Limb (tissue), 2 donors: Measurements from ENCODE around the gene NR5A2.

Experiments
- DNase-seq, 2 donors: peaks; one replicate each; pipeline ENCODE4 v3.0.0-alpha.2; 2016; ENCODE audit errors: extremely low spot score in 2 of 2

The NR5A2 gene

DNA sequence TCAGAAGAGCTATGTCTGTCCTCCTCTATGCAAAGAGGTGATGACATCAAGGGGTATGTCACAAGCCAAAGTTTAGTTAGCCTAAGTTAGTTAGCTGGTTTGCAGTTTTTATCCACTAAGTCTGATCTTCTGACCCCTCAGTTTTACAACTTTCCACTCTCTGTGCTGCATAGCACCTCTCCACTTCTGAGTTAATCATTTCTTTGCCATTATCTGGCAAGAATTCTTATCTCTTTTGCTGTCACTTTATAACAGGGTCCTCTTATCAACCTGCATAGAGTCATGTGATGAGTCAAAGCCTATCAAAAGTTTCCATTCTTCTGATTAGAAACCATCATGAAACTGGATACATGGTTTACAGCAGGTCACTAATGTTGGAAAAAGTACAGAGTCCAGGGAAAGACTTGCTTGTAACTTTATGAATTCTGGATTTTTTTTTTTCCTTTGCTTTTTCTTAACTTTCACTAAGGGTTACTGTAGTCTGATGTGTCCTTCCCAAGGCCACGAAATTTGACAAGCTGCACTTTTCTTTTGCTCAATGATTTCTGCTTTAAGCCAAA is at the start of gene NR5A2:
TSS of gene NR5A2 (plus strand) at position 447 of the 560 bp plus-strand sequence. CDS start 138 bp downstream, outside the sequence.
- no peak for DNase-seq

DNA sequence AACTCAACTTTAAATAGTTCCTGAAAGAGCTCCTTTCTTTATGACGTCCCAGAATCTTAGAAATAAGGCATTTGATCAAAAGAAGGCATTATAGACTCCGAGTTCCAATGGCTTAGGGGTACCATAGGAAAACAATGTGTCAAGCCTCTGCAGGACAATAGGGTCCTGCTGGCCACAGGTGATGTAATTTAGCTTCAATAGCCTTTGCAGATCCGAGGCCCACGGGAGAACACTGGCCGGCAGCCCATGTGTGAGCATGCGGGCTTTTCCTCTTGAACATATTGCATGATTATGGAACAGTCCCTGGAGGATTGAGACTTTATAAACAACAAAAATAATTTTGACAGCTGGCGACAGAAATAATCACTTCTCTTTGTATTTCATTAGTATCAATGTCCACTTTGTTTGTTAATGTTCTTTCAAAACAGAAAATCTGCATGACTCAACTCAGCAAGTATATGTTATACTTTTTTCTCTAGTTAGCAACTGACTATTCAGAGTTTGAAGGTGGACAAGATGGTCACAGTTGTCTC is 49.0 kb upstream of the NR5A2 start:
- DNase-seq: no peak

DNA sequence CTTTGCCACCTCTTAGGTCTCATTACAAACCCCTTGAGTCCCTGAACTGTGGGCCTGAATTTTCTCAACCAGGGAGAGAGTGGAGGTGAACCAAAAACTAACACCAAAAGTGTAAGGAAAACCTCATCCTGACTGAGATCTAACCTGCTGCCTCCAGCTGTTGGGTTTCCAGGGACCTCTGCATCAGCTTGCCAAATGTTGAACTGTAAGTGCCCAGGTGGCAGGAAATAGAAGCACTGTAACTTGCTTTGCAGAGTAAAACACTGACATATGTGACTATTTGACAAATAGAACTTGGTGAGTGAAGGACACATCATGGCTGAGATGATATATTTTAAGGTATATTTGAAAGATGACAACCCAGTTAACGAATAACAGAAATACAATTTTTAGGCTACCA is 48.4 kb upstream of the NR5A2 start:
- DNase-seq: no peak

DNA sequence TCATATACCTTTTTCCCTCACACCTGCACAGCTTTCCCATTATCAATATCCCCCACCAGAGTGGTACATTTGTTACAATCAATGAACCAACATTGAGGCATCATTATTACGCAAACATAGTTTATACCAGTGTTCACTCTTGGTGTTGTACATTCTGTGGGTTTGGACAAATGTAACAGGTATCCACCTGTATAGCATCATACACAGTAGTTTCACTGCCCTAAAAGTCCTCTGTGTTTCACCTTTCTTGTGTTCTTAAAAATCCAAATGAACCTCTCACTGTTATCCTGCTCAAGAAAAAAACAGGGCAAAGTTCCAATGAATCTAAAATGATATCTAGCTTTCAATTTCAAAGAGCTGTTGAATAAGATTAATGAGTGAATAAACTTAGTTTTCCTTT is 45.9 kb upstream of the NR5A2 start:
- DNase-seq: no peak

DNA sequence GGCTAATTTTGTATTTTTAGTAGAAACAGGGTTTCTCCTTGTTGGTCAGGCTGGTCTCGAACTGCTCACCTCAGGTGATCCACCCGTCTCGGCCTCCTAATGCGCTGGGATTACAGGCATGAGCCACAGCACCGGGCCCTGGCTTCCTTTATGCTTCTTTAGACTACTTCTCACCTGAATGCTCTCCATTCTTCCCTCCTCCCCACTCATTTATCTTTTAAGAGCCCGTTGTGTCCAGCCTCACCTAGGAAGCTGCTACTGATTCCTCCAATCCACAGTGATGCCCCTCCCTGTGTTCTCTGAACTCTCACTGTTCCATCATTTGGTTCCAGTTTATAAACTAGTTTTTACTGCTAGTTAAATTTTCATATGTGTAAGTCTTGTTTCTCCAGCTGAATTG is 44.9 kb upstream of the NR5A2 start:
- DNase-seq: no peak

DNA sequence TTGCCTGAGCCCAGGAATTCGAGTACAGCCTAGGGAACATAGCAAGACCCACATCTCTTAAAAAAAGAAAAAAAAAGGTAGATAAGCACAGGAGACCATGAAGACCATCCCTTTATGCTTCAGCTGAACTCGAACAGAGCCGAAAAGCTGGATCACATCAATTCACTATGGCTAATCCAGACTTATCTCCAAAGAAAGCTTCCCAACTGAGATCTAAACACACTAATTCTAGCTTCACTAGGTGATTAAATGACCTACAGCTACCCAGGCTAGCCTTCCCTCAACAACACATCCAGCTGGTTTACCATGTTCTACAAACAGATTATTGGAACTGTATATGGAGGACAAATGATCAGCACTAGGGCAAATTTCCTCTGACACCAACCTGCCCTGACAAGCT is 44.0 kb upstream of the NR5A2 start:
- DNase-seq: no peak

DNA sequence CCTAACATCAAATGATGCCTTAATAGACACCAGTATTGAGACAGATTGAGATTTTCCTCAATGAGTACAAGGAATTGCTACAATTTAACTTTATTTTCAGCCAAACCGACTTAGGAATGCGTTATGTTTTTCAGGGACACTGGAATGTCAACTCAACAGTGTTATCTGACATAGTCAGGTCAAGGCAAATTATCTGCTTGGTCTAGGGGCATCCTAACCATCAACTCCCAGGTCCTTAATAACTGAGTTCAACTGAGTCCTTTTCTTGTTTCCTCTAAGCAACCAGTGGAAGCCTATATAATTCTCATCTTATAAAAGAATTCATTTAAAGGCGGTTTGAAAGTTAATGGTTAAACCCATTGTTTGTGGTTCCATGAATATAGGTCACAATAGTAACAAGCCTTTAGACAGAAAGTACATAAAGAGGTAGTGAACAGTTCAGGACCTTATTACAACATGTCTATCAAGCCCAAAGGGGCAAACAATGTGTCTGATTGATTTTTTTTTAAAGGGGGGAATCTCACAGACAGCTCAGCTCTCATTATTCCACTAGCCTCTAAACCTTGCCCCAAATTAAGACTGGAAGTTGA is 32.3 kb upstream of the NR5A2 start:
- DNase-seq: no peak

DNA sequence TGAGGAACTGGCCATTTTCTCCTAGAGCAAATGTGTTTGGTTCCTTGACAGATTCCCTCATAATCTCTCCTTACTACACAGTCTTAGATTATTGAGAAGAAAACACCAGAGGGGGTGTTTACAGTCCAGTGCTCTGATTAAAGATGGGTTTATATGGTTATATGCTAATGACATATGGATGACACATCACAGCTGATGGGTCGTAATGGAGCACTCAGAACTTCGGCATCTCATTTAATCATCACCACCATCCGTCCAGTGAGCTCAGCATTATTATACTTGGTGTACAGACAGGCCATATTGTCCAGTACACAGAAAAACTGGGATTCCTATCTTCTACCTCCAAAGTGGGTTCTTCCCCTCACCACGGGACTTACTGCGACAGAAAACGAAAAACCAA is 22.3 kb upstream of the NR5A2 start:
- no peak for DNase-seq

DNA sequence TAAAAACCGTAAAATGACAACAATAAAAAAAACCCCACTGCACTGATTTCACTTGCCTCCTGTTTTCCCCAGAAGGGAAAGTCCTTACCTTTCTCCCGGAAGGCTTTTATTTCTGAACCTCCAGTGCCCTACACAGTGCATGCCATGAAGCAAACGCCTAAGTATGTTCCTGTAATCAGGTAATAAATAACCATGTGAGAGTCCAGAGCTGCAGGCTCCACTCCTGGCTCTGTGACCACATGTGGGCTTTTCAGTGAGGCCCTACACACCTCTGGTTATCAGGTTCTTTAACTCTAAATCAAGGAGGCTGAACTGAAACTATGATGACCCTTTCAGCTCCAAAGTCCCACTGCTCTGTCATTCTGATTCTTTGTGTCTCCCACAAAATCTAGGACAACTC is 20.8 kb upstream of the NR5A2 start:
- DNase-seq: no peak

DNA sequence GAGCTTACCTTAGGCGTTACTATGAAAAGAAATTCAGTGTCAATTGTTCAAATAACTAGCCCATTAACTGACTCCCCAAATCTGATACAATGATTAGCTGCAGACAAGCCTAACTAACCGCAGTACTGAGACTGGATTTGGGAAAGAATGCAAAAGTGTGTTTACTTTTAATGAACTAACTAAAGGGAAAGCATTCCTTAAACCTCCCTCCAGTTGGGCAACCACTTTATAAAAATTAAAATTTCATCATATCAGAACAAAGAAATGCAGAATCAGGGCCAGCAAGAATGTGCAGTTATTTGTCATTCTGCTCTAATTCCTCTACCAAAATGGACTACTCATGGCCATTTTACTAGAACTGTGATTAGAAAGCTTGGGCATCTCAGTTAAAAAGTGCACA is 11.7 kb upstream of the NR5A2 start:
- DNase-seq: no peak

DNA sequence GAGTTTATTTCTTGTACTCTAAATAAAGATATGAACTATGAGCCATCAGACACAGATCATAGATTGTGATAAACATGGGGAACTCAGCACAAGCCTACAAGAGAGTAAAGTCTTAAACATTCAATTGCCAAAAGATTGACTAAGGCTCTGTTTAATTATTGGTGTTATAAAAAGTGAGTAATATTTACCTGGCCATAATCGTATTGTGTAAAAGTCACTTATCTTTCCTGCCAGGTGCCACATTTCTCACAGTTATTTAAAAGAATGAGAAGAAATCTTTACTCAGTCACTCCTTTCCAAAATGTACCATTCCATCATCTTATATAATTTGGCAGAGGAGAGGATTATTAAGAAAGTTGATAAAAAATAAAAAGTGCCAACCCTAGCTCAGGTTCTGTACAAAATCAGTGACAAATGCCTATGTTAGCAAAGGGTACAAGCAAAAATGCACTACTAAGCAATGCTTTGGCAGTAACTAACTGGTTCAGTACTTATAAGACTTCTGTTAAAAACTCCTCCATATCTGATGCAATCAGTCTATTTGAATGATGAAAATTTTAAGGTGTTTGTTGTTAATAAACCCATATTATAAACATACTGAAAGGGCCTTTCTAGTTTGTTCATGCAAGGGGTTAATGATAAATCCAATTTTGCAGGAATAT is 5.8 kb upstream of the NR5A2 start:
- DNase-seq: no peak

DNA sequence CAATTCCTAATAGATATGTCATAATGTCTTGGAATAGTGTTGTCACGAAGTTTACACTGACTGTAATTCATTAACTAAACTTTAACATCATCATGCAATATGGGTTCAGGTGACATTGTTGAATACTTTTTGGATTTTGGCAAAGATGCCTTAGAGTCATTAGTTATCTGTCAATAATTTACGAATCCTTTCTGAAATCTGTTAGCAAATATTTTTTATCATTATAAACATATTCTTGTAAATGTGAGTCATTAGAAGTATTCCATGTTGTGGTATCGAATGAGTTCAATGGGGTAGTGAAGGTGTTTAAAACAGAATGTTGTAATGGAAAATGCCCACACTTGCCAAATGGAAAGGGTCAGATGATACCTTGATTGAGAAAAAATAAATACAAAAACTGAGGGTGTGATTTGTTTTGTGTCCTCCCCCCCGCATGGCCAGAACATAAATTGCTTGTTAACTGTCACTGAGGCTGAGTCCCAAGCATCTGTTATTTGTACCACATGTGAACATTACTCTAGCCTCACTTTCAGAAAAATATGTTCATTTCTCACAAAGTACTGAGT is 5.2 kb upstream of the NR5A2 start:
- DNase-seq: no peak

DNA sequence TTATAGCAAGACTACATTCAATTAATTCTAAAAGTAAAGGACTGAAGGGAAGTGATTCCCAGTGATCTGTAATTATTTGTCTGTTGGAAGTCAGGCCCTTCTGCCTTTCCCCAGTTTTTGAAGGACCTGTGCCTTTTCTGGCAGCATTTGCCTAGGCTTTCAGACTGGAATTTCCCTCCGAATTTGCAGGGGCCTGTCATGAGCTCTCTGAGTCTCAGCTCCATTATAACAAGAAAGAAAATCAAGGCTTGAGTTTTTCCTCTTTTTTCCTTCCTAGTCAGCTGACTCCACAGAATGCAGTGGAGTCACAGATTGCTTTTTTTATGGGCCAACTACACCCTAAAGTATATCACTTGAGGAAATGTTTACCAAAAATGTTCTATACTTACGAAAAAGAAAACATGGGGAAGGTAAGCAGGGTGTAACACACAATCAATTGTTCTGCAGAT is 1.1 kb downstream of the NR5A2 start:
- peak in 1 of 2 donors; percentile 31 for DNase-seq

DNA sequence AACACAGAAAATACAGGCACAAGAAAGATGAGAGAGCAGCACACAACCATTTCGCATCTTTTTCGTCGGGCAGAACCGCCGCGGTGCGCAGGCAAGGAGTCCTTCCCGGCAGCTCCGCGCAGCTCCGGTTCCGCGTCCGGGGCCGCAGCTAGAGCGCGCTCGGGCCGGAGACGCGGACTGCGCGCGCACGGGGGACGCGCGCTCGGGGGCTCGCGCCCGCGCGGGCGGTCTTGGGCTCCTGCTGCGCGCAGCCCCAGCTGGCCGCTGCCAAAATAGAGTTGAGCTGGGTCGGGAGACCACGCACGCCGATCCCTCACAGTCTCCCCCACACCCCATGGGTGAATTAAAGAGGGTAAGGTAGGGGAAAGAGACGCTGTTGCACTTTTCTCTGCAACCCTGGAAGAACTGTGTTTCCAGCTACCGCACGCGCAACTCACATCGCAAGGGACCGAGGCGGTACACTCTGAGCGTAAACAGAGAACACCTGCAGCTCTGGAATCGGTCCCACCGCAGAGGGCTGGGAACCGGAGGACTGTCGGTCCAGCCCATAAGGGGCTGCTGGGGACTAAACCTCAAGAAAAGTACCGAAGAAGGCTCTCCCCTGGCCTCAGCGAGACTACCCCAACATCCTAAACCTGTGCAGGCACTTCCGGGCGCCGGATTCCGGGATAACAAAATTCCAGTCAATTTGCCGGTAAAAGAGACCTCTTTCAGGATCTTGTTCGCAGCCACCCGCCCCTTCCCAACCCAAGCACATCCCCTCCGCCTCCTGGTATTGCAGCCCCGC is 1.7 kb downstream of the NR5A2 start:
- DNase-seq: peak; percentile 35 to 70

DNA sequence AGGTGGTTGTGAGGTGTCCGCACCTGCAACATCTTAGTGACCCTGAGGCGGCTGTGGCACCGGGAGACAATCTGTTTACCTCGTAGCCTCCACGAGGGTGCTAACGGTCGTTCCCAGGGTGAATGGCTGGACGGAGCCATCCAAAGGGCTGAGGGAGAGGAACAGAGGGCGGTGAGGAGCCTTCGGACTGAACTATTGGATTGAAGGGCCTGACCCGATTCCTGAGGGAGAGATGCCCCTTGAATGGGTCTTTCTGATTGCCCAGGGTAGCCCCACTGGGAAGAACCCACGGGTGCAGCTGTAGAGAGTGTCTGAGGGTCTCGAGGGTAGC is 2.3 kb downstream of the NR5A2 start:
- DNase-seq: no peak

DNA sequence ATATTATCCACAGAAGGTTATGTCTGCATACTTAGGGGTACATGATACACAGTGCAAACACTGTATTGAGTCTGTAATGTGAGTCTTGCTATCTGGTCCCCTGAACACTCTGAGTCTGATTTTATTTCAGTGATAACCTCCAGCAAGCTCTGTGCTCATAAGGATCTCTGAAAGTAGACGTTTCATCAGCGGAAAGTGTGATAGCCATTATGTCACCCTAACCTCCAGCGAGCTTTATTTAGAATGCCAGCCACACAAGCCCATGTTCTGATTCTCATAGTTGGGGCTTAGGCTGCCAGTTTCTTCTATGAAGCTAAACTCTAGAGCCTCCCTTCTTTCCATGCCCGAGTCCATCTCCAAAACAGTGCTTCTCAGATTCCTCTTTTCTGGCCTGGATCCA is 3.3 kb downstream of the NR5A2 start:
- no peak for DNase-seq

DNA sequence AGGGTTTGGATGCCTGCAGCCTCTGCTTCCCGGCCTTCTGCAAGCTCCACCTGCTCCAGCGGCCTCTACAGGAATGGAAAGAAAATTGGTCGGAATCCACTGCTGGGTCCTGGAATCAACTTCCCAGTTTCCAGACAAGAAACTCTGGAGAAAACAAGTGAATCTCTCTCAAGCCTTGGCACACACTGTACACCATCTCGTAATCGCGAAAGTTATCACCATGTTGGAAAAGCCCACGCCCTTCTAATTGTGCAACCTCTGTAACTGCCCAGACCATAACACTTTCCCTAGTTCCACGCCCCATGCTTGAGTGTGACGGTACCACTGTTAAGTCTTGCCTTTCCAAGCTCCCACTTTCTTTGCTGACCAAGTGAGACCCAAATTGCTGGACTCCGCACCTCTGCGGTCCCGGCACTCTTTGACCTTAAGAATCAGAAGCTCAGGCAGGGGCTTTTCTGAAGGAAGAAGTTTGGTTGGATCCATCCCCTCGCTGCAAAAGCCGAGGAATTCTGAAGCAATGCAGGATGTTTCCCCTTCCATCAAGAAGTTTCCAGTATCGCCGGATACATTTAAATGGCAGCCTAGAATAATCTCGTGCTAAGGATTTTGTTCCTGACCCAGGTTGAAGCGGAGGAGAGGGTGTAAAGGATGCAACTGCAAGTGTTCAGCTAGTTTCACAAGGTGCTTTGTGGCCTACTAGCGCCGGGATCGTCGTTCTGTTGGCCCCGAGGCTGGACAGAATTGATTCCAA is 6.2 kb downstream of the NR5A2 start:
- DNase-seq: peak in 1 of 2 donors; percentile 36

DNA sequence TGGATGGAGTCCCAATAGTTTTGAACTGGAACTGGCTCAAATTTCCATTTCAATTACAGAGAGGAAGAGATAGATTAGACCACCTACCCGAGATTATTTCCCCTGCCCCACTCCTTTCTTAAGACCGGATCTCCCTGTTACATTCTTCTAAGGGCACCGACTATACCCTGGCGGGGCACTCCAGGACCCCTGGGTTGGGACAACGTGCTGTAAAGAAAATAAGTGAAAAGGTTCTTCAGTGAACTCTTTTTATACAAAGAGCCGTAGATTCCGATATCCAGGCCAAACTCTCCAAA is 6.7 kb downstream of the NR5A2 start:
- DNase-seq: no peak

DNA sequence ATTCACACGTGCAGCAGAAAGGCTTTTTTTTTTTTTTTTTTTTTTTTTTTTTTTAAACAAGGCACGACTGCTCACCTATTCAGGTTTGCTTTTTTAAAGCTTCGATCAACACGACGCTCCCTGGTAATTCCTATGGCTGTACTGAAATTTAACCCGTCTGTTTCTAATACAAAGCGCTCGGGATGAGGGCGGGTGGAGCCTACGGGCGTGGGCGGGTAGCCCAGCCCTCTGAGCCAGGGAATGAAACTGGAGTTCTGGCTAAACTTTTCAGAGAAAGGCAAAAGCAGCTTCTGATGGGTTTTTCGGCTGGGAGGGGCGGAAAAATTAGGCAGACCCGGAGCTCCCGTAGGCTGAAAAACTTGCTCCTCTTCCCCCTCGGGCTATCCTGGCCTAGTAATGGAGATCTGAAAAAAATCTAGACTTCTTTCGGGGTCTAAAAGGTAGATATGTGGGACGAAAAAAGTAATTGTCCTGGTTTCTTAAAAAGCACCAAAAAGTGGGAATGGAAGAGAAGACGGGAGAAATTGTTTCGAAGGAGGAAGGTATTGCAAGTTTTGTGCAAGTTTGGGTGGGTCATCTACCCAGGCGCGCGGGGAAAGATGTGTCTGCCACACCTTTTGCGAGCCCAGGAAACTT is 7.4 kb downstream of the NR5A2 start:
- DNase-seq: peak in 1 of 2 donors; percentile 55

DNA sequence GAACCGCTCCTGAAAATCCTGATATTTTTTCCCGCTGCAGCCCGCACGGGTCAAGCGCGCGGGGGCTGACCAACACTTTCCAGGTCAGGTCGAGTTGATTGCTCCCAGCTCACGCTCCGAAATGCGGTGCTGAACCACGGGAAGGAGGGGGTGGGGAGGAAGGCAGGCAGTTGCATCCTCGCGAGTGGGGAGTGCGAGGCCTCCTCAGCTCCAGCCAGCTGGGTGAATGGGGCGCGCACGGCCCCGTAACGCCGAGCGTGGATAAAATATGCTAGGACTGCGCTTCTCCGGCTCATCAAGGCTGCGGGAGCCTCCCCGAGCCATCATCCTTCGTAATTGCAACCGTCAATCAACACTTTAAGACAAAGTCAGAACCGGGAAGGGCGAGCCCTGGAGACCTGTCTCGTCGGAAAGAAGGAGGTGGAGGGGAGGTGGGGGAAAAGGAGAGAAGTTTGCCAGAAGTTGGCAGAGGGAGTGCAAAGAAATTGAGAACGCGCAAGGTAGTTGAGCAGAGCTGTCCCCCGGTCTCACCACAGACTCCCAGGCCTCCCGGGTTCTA is 8.0 kb downstream of the NR5A2 start:
- DNase-seq: peak in 1 of 2 donors; percentile 38
